ENCODE measurements around the gene PLA2G2F. TPM values are rescaled to one million over a fixed set of nuclear protein-coding genes. Genes with fewer than 3 reads are reported as not detected.

Gene PLA2G2F
- total RNA-seq, 1 donor from 2014 or later: not detected

GRCh38 chr1:20142001-20142710 lies 3.0 kb downstream of the PLA2G2F start:
- intact Hi-C loops (cut with micrococcal nuclease): no loop called here

GRCh38 chr1:20143318-20143717 lies 4.2 kb downstream of the PLA2G2F start:
- intact Hi-C loops (cut with micrococcal nuclease): no loop called here

- intact Hi-C loops (cut with micrococcal nuclease): no loop called here
Measured at GRCh38 chr1:20143734-20144565, 4.8 kb downstream of the PLA2G2F start.

- intact Hi-C loops (cut with micrococcal nuclease): no loop called here
Measured at GRCh38 chr1:20147846-20148570, 8.9 kb downstream of the PLA2G2F start.

- intact Hi-C loops (cut with micrococcal nuclease): no loop called here
Measured at GRCh38 chr1:20148571-20149500, 9.7 kb downstream of the PLA2G2F start.

- intact Hi-C loops (cut with micrococcal nuclease): loop anchor here (5.0 kb wide), 1 partner anchor 38 kb away; the partner anchor contains the start of genes PLA2G2C and UBXN10
Measured at GRCh38 chr1:20149601-20150325, 10.6 kb downstream of the PLA2G2F start.

GRCh38 chr1:20150326-20150705 lies 11.2 kb downstream of the PLA2G2F start:
- intact Hi-C loops (cut with micrococcal nuclease): loop anchor here (5.0 kb wide), 1 partner anchor 37 kb away; the partner anchor contains the start of genes PLA2G2C and UBXN10

- intact Hi-C loops (cut with micrococcal nuclease): loop anchor here (5.0 kb wide), 1 partner anchor 36 kb away; the partner anchor contains the start of genes PLA2G2C and UBXN10
Measured at GRCh38 chr1:20150969-20151368, 11.8 kb downstream of the PLA2G2F start.

- intact Hi-C loops (cut with micrococcal nuclease): loop anchor here (1.0 to 5.0 kb wide), 3 partner anchors 35 to 234 kb away; partner anchors contain the start of genes PLA2G2C and UBXN10
Measured at GRCh38 chr1:20151906-20152598, 12.9 kb downstream of the PLA2G2F start.

- intact Hi-C loops (cut with micrococcal nuclease): loop anchor here (1.0 to 5.0 kb wide), 3 partner anchors 35 to 234 kb away; partner anchors contain the start of genes PLA2G2C and UBXN10
Measured at GRCh38 chr1:20152599-20152930, 13.4 kb downstream of the PLA2G2F start.

GRCh38 chr1:20153000-20153418 lies 13.9 kb downstream of the PLA2G2F start:
- intact Hi-C loops (cut with micrococcal nuclease): loop anchor here (1.0 to 5.0 kb wide), 3 partner anchors 34 to 235 kb away; partner anchors contain the start of genes PLA2G2C and UBXN10

GRCh38 chr1:20154301-20154831 lies 15.2 kb downstream of the PLA2G2F start:
- intact Hi-C loops (cut with micrococcal nuclease): loop anchor here (5.0 kb wide), 1 partner anchor 33 kb away; the partner anchor contains the start of genes PLA2G2C and UBXN10

GRCh38 chr1:20158358-20159070 lies 19.4 kb downstream of the PLA2G2F start:
- intact Hi-C loops (cut with micrococcal nuclease): no loop called here

- intact Hi-C loops (cut with micrococcal nuclease): no loop called here
Measured at GRCh38 chr1:20160034-20160433, 20.9 kb downstream of the PLA2G2F start.

GRCh38 chr1:20164694-20165202 lies 25.6 kb downstream of the PLA2G2F start:
- intact Hi-C loops (cut with micrococcal nuclease): loop anchor here (1.0 kb wide), 1 partner anchor 31 kb away; no protein-coding TSS in a partner anchor

GRCh38 chr1:20165522-20165951 lies 26.4 kb downstream of the PLA2G2F start:
- intact Hi-C loops (cut with micrococcal nuclease): loop anchor here (1.0 kb wide), 1 partner anchor 30 kb away; no protein-coding TSS in a partner anchor

- intact Hi-C loops (cut with micrococcal nuclease): no loop called here
Measured at GRCh38 chr1:20166051-20166450, 26.9 kb downstream of the PLA2G2F start.

- intact Hi-C loops (cut with micrococcal nuclease): no loop called here
Measured at GRCh38 chr1:20167126-20167525, 28.0 kb downstream of the PLA2G2F start.

Measured in T-helper 2 cell treated with Interferon-gamma antibody and Interleukin-4, amounts not matched to agents 100 ng/mL and 5 ng/mL, for 36 hours (primary cell).